ENCODE measurements around the gene FBXL5. TPM values are rescaled to one million over a fixed set of nuclear protein-coding genes. Genes with fewer than 3 reads are reported as not detected.

The FBXL5 gene
- total and polyA plus RNA-seq, 2 donors (not counting 3 experiments of a cell fraction or from before 2014, with no cell fraction given): 42.2 to 60.2 TPM

DNA sequence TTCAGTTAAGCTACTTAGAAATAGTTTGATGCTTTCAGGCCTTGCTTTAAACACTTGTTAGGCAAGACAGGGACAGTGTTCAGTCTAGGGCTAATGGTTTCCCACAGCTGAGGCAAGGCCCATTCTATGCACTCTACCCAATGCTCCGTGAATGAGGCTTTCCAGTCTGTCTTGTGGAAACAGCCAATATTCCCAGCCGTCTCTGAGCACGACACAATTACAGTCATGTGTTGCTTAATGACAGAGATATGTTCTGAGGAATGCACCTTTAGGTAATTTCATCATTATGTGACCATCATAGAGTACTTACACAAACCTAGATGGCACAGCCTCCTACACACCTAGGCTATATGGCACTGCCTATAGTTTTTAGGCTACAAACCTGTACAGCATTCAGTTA is 16.9 kb upstream of the FBXL5 start:
- dilution Hi-C loops (cut with MboI; ENCODE audit: extremely low pct_ligation_motif_present, low sequenced_read_pairs): no loop called here

More for the DNA sequence above, 16.9 kb upstream of the FBXL5 start:
- Histone ChIP-seq H3K4me3 (replicated peaks in 1 of 3; ENCODE audit: insufficient read depth in 1 of 3, low read depth in 1 of 3, low read length in 3 of 3) (no peak overlapping the region), H3K36me3 (ENCODE audit: control insufficient read depth in 2 of 2, extremely low read depth in 1 of 2, insufficient read depth in 2 of 2, low read length in 2 of 2) (peaks cover 0 to under 1% of the 10 kb centered on the region in 2 experiments), H2AFZ (ENCODE audit: low read depth, low read length) (no peak overlapping the region), H4K20me1 (replicated peaks; ENCODE audit: control insufficient read depth, extremely low read depth, insufficient read depth, low read length) (no peaks in the 10 kb centered on the region), H3K9me3 (replicated peaks; ENCODE audit: control insufficient read depth, insufficient read depth, low read length) (no peaks in the 10 kb centered on the region), H3K4me1 (ENCODE audit: control insufficient read depth, extremely low read depth, insufficient read depth, low read length) (peaks cover 12% of the 10 kb centered on the region), H3K4me2 (ENCODE audit: insufficient read depth, low read length) (no peak overlapping the region), H3K9me1 (replicated peaks; ENCODE audit: control insufficient read depth, extremely low read depth, insufficient read depth, low read length) (no peaks in the 10 kb centered on the region), H3K27me3 (ENCODE audit: control insufficient read depth in 2 of 2, insufficient read depth in 2 of 2, low read length in 2 of 2) (no peaks in the 10 kb centered on the region), H3K79me2 (ENCODE audit: control insufficient read depth, insufficient read depth, low read length) (peaks cover 74% of the 10 kb centered on the region), H3K9ac (replicated peaks; ENCODE audit: extremely low read depth, insufficient read depth, low read length) (no peak overlapping the region), H3K27ac (ENCODE audit: insufficient read depth, low read depth, low read length) (no peak overlapping the region)
- no peak for TF ChIP-seq GATA2 (IDR thresholded peaks at IDR 0.05; ENCODE audit: insufficient read depth, insufficient read length, low read depth, low read length)
- no peak for TF ChIP-seq POLR2A (IDR thresholded peaks at IDR 0.05; ENCODE audit: low read depth, low read length)
- TF ChIP-seq, protein P1, sequence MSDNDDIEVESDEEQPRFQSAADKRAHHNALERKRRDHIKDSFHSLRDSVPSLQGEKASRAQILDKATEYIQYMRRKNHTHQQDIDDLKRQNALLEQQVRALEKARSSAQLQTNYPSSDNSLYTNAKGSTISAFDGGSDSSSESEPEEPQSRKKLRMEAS (IDR thresholded peaks at IDR 0.05; ENCODE audit: insufficient read depth, insufficient read length): no peak
- TF ChIP-seq, protein P2, sequence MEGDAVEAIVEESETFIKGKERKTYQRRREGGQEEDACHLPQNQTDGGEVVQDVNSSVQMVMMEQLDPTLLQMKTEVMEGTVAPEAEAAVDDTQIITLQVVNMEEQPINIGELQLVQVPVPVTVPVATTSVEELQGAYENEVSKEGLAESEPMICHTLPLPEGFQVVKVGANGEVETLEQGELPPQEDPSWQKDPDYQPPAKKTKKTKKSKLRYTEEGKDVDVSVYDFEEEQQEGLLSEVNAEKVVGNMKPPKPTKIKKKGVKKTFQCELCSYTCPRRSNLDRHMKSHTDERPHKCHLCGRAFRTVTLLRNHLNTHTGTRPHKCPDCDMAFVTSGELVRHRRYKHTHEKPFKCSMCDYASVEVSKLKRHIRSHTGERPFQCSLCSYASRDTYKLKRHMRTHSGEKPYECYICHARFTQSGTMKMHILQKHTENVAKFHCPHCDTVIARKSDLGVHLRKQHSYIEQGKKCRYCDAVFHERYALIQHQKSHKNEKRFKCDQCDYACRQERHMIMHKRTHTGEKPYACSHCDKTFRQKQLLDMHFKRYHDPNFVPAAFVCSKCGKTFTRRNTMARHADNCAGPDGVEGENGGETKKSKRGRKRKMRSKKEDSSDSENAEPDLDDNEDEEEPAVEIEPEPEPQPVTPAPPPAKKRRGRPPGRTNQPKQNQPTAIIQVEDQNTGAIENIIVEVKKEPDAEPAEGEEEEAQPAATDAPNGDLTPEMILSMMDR (IDR thresholded peaks at IDR 0.05; ENCODE audit: extremely low read depth in 1 of 2, insufficient read depth in 1 of 2, low read depth in 1 of 2, low read length in 2 of 2): no peak
- TF ChIP-seq POLR2AphosphoS5 (IDR thresholded peaks at IDR 0.05; ENCODE audit: insufficient read depth, low read depth, low read length): no peak
- no peak for TF ChIP-seq JUN (IDR thresholded peaks at IDR 0.05; ENCODE audit: borderline replicate concordance, insufficient read depth, insufficient read length, low read depth)
- TF ChIP-seq EZH2 (IDR thresholded peaks at IDR 0.05; ENCODE audit: borderline replicate concordance, low read depth, low read length, severe bottlenecking): no peak
- no TSS peak for BruUV-seq (replicated peaks)
- intact Hi-C loops (cut with micrococcal nuclease): no loop called here
- DNase-seq (ENCODE audit: low read depth, low spot score) (no peak), FAIRE-seq (no peak)
- CTCF ChIA-PET: interaction anchor here (0.9 to 1.7 kb wide), 3 partner anchors 22 to 193 kb away, joined by 3 read pairs; no protein-coding TSS in a partner anchor
- POLR2A ChIA-PET: interaction anchor here (0.6 kb wide), 1 partner anchor 56 kb away, joined by 3 read pairs; no protein-coding TSS in a partner anchor
